Sigmoid colon (tissue), 4 donors: Measurements from ENCODE around the gene ZNF496.

Experiments
- CTCF ChIP-seq, 4 experiments: fragments of 450-650 bp in 3 of 4; fragments of 200-600 bp in 1 of 4; IDR thresholded peaks; one replicate each; pipeline ENCODE4 v1.5.1; 2016 to 2019; ENCODE audit warnings: antibody characterized with exemption in 4 of 4, mild to moderate bottlenecking in 3 of 4, moderate library complexity in 2 of 4
- EP300 ChIP-seq, 4 donors: sonication (generic); formaldehyde crosslinking; IDR thresholded peaks; one replicate each; pipeline ENCODE4 v1.6.1; 2017; ENCODE audit warnings: antibody characterized with exemption in 4 of 4
- POLR2A ChIP-seq, 2 donors: fragments of 450-650 bp; IDR thresholded peaks; one replicate each; pipeline ENCODE4 v1.6.1; 2016; ENCODE audit warnings: antibody characterized with exemption in 2 of 2, mild to moderate bottlenecking in 2 of 2, moderate library complexity in 2 of 2
- POLR2AphosphoS5 ChIP-seq, 4 donors: sonication (generic); formaldehyde crosslinking; IDR thresholded peaks; one replicate each; pipeline ENCODE4 v1.6.1; 2017; ENCODE audit warnings: antibody characterized with exemption in 4 of 4

GRCh38 chr1:247324204-247324787, 7.4 kb downstream of the ZNF496 start:
- TF ChIP-seq EP300 (IDR thresholded peaks at IDR 0.05) (no peak), CTCF (IDR thresholded peaks at IDR 0.05) (no peak), POLR2A (IDR thresholded peaks at IDR 0.05) (no peak), POLR2AphosphoS5 (IDR thresholded peaks at IDR 0.05) (no peak)
